ENCODE results near the gene ARSG. TPM values are rescaled to one million over a fixed set of nuclear protein-coding genes. Genes with fewer than 3 reads are reported as not detected.

The ARSG gene
- total RNA-seq, 1 donor from 2014 or later = 19.5 TPM

DNA sequence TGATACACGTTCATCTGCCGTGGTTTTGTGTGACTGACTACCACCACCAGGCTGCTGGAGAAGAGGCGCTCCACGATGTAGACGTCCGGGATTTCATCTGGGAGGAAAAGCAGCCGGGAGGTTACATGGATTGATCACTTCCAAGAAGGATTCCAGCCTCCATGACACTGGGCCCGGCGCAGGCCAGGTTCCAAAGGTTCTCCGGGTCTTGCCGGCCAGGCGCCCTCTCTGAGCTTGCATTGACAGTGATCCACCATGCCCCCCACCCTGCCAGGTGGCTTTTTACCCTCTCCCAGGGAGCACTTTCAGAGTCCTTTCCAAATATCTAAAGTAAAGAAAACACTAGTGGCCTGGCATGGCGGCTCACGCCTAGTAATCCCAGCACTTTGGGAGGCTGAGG, 159.5 kb downstream of the ARSG start:
- H3K4me3 Mint-ChIP-seq = no peak overlapping the region

DNA sequence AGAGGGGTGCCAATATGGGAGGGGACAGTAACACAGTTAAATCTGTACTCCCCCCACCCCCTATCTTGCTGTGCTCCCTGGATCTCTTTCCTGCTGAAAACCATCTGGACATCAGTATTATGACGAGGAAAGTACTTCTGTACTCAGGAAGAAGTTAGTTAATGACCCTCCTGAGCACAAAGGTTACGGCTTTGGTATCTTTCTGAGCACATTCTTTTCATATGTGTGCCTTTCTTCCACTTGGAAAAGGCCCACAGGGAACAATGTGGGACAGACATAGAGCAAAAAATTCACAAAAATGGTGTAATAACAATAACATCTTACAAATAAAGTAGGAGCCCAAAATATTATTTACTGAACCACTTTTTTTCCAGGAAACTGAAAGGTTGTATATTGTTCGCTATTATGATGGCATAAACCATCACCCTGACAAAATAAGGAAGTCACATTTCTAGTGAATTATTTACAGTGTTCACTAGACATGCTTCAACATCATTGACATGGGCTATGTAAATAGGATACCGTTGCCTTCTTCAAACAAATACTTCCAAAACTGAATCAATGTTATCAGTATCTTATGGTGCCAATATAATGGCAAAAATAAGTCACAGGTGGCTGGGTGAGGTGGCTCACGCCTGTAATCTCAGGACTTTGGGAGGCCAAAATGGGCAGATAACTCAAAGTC, 160.5 kb downstream of the ARSG start:
- Histone ChIP-seq H3F3A (ENCODE audit: low read depth) (peaks cover 10% of the 10 kb centered on the region), H3K4me1 (no peaks in the 10 kb centered on the region), H3K4me2 (no peak overlapping the region), H3K9ac (no peak overlapping the region), H3K27ac (no peak overlapping the region), H3K27me3 (no peaks in the 10 kb centered on the region), H2AFZ (replicated peaks) (no peak overlapping the region), H3K9me3 (ENCODE audit: low read depth) (no peaks in the 10 kb centered on the region), H3K4me3 (no peak overlapping the region), H3K79me2 (ENCODE audit: low read depth) (no peaks in the 10 kb centered on the region), H4K20me1 (ENCODE audit: low read depth) (no peaks in the 10 kb centered on the region), H3K36me3 (no peaks in the 10 kb centered on the region)
- H3K4me3 Mint-ChIP-seq = no peak overlapping the region
- peaks cover 10% of the 10 kb centered on the region for H3K36me3 Mint-ChIP-seq
- TF ChIP-seq EZH2 (IDR thresholded peaks at IDR 0.05) = no peak
- TF ChIP-seq EZH2phosphoT487 (IDR thresholded peaks at IDR 0.05) = no peak
- TF ChIP-seq CTCF (IDR thresholded peaks at IDR 0.05) = no peak
- H3K27me3 Mint-ChIP-seq (ENCODE audit: insufficient read depth, low read depth) = no peaks in the 10 kb centered on the region
- peaks cover 18% of the 10 kb centered on the region for H3K4me1 Mint-ChIP-seq
- DNase-seq (ENCODE audit: low spot score) = no peak
- H3K27ac Mint-ChIP-seq = no peak overlapping the region
- no peaks in the 10 kb centered on the region for H3K9me3 Mint-ChIP-seq

More for the DNA sequence above, 159.5 kb downstream of the ARSG start:
- Mint-ChIP-seq H3K27ac (no peak overlapping the region), H3K9me3 (no peaks in the 10 kb centered on the region), H3K4me1 (peaks cover 8% of the 10 kb centered on the region), H3K36me3 (peaks cover 10% of the 10 kb centered on the region), H3K27me3 (ENCODE audit: insufficient read depth, low read depth) (no peaks in the 10 kb centered on the region)
- Histone ChIP-seq H3K4me2 (no peak overlapping the region), H3K27ac (no peak overlapping the region), H3K79me2 (ENCODE audit: low read depth) (no peaks in the 10 kb centered on the region), H4K20me1 (ENCODE audit: low read depth) (no peaks in the 10 kb centered on the region), H3K4me3 (no peak overlapping the region), H3K9ac (no peak overlapping the region), H3F3A (ENCODE audit: low read depth) (peaks cover 2% of the 10 kb centered on the region), H3K4me1 (no peaks in the 10 kb centered on the region), H3K9me3 (ENCODE audit: low read depth) (no peaks in the 10 kb centered on the region), H2AFZ (replicated peaks) (no peak overlapping the region), H3K27me3 (no peaks in the 10 kb centered on the region), H3K36me3 (no peaks in the 10 kb centered on the region)
- no peak for DNase-seq (ENCODE audit: low spot score)
- no peak for TF ChIP-seq CTCF (IDR thresholded peaks at IDR 0.05)
- no peak for TF ChIP-seq EZH2 (IDR thresholded peaks at IDR 0.05)
- no peak for TF ChIP-seq EZH2phosphoT487 (IDR thresholded peaks at IDR 0.05)

- H3K27me3 Mint-ChIP-seq (ENCODE audit: insufficient read depth, low read depth) = no peaks in the 10 kb centered on the region
- no peak for DNase-seq (ENCODE audit: low spot score)
- Histone ChIP-seq H4K20me1 (ENCODE audit: low read depth) (no peaks in the 10 kb centered on the region), H3K9ac (peak overlapping the region; percentile 30), H3K79me2 (ENCODE audit: low read depth) (no peaks in the 10 kb centered on the region), H3K4me1 (no peaks in the 10 kb centered on the region), H3K36me3 (no peaks in the 10 kb centered on the region), H3K4me3 (no peak overlapping the region), H3K9me3 (ENCODE audit: low read depth) (no peaks in the 10 kb centered on the region), H3K4me2 (no peak overlapping the region), H3K27ac (no peak overlapping the region), H3K27me3 (no peaks in the 10 kb centered on the region), H3F3A (ENCODE audit: low read depth) (peaks cover 14% of the 10 kb centered on the region), H2AFZ (replicated peaks) (no peak overlapping the region)
- peaks cover 19% of the 10 kb centered on the region for H3K4me1 Mint-ChIP-seq
- no peaks in the 10 kb centered on the region for H3K9me3 Mint-ChIP-seq
- H3K4me3 Mint-ChIP-seq = no peak overlapping the region
- TF ChIP-seq EZH2phosphoT487 (IDR thresholded peaks at IDR 0.05) = no peak
- TF ChIP-seq EZH2 (IDR thresholded peaks at IDR 0.05) = no peak
- no peak for TF ChIP-seq CTCF (IDR thresholded peaks at IDR 0.05)
- H3K36me3 Mint-ChIP-seq = peaks cover 10% of the 10 kb centered on the region
- H3K27ac Mint-ChIP-seq = no peak overlapping the region
These were observed 161.5 kb downstream of the ARSG start for GRCh38 chr17:68452724-68453290.
